GM12878 (cell line): ENCODE data around the gene PIGU. TPM values are rescaled to one million over a fixed set of nuclear protein-coding genes. Genes with fewer than 3 reads are reported as not detected.
A peak's percentile ranks its signal among the peaks of the same experiment; 100 is the strongest.

Experiments used
- ATAC-seq: fragments of 200-7000 bp; cut with Tn5 transposase; 3 replicates; pipeline ENCODE4 v1.9.1; 2020; ENCODE audit warnings: mild to moderate bottlenecking, moderate library complexity
- BruUV-seq: library from RNA; stranded (reverse); fragments of 400-500 nt; replicated peaks from 2 replicates; lab custom pipeline; 2021; lab: Mats Ljungman, UMichigan
- CTCF ChIA-PET: fragments of 300-600 bp; sonication (Branson Sonifier 250); formaldehyde crosslinking; extraction: SDS; loops from one replicate; lab custom pipeline; 2021; ENCODE audit warnings: inconsistent platforms; lab: Yijun Ruan, JAX
- POLR2A ChIA-PET: fragments of 350-600 bp; formaldehyde crosslinking; extraction: SDS; loops from one replicate; lab custom pipeline; 2021; ENCODE audit warnings: inconsistent platforms; lab: Charles Lee
- RAD21 ChIA-PET: fragments of 300-600 bp; sonication (Branson Sonifier 250); formaldehyde crosslinking; loops from one replicate; lab custom pipeline; 2023; ENCODE audit warnings: antibody characterized with exemption; ENCODE audit not compliant: unreplicated experiment; lab: Charles Lee
- SMC1A ChIA-PET: fragments of 300-600 bp; sonication (Branson Sonifier 250); formaldehyde crosslinking; loops from one replicate; lab custom pipeline; 2023; ENCODE audit not compliant: unreplicated experiment, uncharacterized antibody; lab: Charles Lee
- DNase-seq: peaks from one replicate; pipeline ENCODE4 v3.0.0-alpha.2; 2011; ENCODE audit warnings: low read depth, low spot score
- FAIRE-seq: peaks from 3 replicates; lab custom pipeline; 2011; peaks lifted over from hg19 to GRCh38; lab: Jason Lieb, UNC
- H2AFZ ChIP-seq: 2 replicates; pipeline ENCODE4 v1.6.0; 2011; ENCODE audit warnings: low read depth, low read length, control low read depth; ENCODE audit not compliant: control insufficient read depth
- H3K27ac ChIP-seq: 2 replicates; pipeline ENCODE4 v1.5.1; 2011; ENCODE audit warnings: control low read depth; ENCODE audit not compliant: control insufficient read depth, insufficient read depth
- H3K27me3 ChIP-seq, 2 experiments: replicated peaks in 1 of 2; 2 replicates each; pipeline versions ENCODE4 v1.6.0 to v1.6.1; 2011; ENCODE audit warnings: low read length in 1 of 2; ENCODE audit not compliant: control insufficient read depth in 2 of 2, insufficient read depth in 2 of 2
- H3K36me3 ChIP-seq, 2 experiments: 2 replicates each; pipeline ENCODE4 v1.5.1; 2011; ENCODE audit warnings: low read length in 1 of 2; ENCODE audit not compliant: control insufficient read depth in 2 of 2, insufficient read depth in 2 of 2
- H3K4me1 ChIP-seq: 2 replicates; pipeline ENCODE4 v1.6.1; 2011; ENCODE audit warnings: mild to moderate bottlenecking, low read length, moderate library complexity, mixed read lengths; ENCODE audit not compliant: control insufficient read depth, insufficient read depth
- H3K4me2 ChIP-seq: 2 replicates; pipeline ENCODE4 v1.6.0; 2011; ENCODE audit warnings: control low read depth; ENCODE audit not compliant: control insufficient read depth, insufficient read depth
- H3K4me3 ChIP-seq: fragments of 200-600 bp; sonication (generic); 2 replicates; pipeline ENCODE4 v1.5.1; 2016
- H3K79me2 ChIP-seq: 2 replicates; pipeline ENCODE4 v1.6.0; 2011; ENCODE audit warnings: low read length; ENCODE audit not compliant: control insufficient read depth, insufficient read depth
- H3K9ac ChIP-seq: 2 replicates; pipeline ENCODE4 v1.8.0; 2011; ENCODE audit warnings: low read length, control low read depth, mixed read lengths; ENCODE audit not compliant: control insufficient read depth, insufficient read depth
- H3K9me3 ChIP-seq: replicated peaks from 3 replicates; pipeline ENCODE4 v1.5.1; 2011; ENCODE audit warnings: mild to moderate bottlenecking, low read length; ENCODE audit not compliant: control insufficient read depth, insufficient read depth
- H4K20me1 ChIP-seq: 2 replicates; pipeline ENCODE4 v1.6.0; 2011; ENCODE audit not compliant: control insufficient read depth, insufficient read depth
- NR2F1 ChIP-seq: fragments of 450-650 bp; conservative IDR thresholded peaks from 2 replicates; pipeline ENCODE4 v1.6.1; 2017; ENCODE audit warnings: mild to moderate bottlenecking
- SREBF2 ChIP-seq: IDR thresholded peaks from 2 replicates; pipeline ENCODE4 v1.6.1; 2012; ENCODE audit warnings: mild to moderate bottlenecking, low read length
- WGBS: methylation state at CpG from one replicate; pipeline ENCODE4 v1.1.6; 2016; ENCODE audit warnings: low lambda C conversion rate; ENCODE audit not compliant: insufficient replicate concordance, insufficient coverage; ENCODE audit errors: missing lambda C conversion rate; 5-methylcytosine and 5-hydroxymethylcytosine counted together
- in situ Hi-C: fragments of 300-500 bp; cut with MboI; formaldehyde crosslinking; loops from 9 replicates; pipeline ENCODE4 v1.14.3; 2018; ENCODE audit warnings: mixed read lengths
- intact Hi-C: fragments of 100-400 bp; cut with micrococcal nuclease; formaldehyde crosslinking; loops from one replicate; pipeline ENCODE4 v1.14.2; 2022; ENCODE audit not compliant: unreplicated experiment
- polyA plus RNA-seq, 11 experiments: library from polyadenylated mRNA; depleted of rRNA in 4 of 11; unstranded in 6 of 11; stranded (reverse) in 5 of 11; fragments of >200 nt; fragmentation: Nextera tagmentation in 4 of 11; fragmentation: Illumina TruSeq in 1 of 11; extraction: Ambion mirVana in 4 of 11; extraction: Trizol in 1 of 11; gene quantifications; 1 replicate in 1 of 11; 2 replicates in 10 of 11; pipeline versions ENCODE4 v1.2.1 to v1.2.3, GENCODE V29; 2011 to 2016; ENCODE audit warnings: inconsistent platforms in 2 of 11, missing spikeins in 2 of 11, low read depth in 1 of 11
- total RNA-seq, 4 experiments: library from RNA; depleted of rRNA in 3 of 4; stranded (reverse); fragments of >200 nt in 3 of 4; fragmentation: Illumina TruSeq in 1 of 4; extraction: Trizol in 1 of 4; gene quantifications; 2 replicates each; pipeline versions ENCODE4 v1.2.1 to v1.2.3, GENCODE V29; 2013 to 2021
- TF ChIP-seq, protein P1 (sequence below): fragments of 450-650 bp; IDR thresholded peaks from 2 replicates; pipeline ENCODE4 v1.6.1; 2017; ENCODE audit warnings: mild to moderate bottlenecking, moderate library complexity

Gene PIGU
- total and polyA plus RNA-seq, 10 of the 15 experiments (the other 5 are each of a cell fraction or from before 2014, with no cell fraction given), result 4.1 to 88.2 (median 25.0) TPM

DNA sequence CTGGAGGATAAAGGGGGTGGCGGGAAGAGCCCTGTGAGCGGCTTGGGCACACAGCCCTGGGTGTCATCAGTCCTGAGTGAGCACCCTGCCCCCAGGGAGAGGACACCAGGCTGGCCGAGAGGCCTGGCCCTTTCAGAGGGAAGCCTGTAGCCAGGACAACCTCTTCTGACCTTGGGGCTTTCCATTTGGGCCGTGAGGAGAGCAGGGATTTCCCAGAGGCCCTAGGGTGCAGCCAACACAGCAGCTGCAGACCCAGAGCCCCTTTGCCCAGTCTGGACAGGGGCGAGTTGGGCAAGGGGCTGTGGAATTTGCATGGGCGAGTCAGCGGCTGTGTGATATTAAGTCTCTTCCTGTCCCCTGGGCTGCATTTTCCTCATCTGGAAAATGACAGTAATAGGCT, 112.1 kb downstream of the PIGU start:
- intact Hi-C loops (no loop called here), in situ Hi-C loops (no loop called here)
- no peak overlapping the region for H3K27ac ChIP-seq
- no peaks in the 10 kb centered on the region for H3K27me3 ChIP-seq
- H3K4me3 ChIP-seq, result no peak overlapping the region
- no peak for FAIRE-seq
- POLR2A ChIA-PET, result no interaction called here
- no peak for DNase-seq
- WGBS, result 58% methylated on average over 7 of the region's 7 CpGs
- H3K9me3 ChIP-seq, result no peaks in the 10 kb centered on the region
- TF ChIP-seq NR2F1 (peak; percentile 67), SREBF2 (no peak)
- TF ChIP-seq, protein P1, sequence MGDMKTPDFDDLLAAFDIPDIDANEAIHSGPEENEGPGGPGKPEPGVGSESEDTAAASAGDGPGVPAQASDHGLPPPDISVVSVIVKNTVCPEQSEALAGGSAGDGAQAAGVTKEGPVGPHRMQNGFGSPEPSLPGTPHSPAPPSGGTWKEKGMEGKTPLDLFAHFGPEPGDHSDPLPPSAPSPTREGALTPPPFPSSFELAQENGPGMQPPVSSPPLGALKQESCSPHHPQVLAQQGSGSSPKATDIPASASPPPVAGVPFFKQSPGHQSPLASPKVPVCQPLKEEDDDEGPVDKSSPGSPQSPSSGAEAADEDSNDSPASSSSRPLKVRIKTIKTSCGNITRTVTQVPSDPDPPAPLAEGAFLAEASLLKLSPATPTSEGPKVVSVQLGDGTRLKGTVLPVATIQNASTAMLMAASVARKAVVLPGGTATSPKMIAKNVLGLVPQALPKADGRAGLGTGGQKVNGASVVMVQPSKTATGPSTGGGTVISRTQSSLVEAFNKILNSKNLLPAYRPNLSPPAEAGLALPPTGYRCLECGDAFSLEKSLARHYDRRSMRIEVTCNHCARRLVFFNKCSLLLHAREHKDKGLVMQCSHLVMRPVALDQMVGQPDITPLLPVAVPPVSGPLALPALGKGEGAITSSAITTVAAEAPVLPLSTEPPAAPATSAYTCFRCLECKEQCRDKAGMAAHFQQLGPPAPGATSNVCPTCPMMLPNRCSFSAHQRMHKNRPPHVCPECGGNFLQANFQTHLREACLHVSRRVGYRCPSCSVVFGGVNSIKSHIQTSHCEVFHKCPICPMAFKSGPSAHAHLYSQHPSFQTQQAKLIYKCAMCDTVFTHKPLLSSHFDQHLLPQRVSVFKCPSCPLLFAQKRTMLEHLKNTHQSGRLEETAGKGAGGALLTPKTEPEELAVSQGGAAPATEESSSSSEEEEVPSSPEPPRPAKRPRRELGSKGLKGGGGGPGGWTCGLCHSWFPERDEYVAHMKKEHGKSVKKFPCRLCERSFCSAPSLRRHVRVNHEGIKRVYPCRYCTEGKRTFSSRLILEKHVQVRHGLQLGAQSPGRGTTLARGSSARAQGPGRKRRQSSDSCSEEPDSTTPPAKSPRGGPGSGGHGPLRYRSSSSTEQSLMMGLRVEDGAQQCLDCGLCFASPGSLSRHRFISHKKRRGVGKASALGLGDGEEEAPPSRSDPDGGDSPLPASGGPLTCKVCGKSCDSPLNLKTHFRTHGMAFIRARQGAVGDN, result peak; percentile 58; the same call in 1 of the 2 replicates
- TF ChIP-seq, all 136 proteins: peak for 2
- ATAC-seq, result peak; percentile 78
- Histone ChIP-seq H2AFZ (no peak overlapping the region), H4K20me1 (no peaks in the 10 kb centered on the region), H3K79me2 (no peaks in the 10 kb centered on the region), H3K4me1 (no peaks in the 10 kb centered on the region), H3K4me2 (no peak overlapping the region), H3K9ac (no peak overlapping the region), H3K36me3 (peaks cover 0 to 2% of the 10 kb centered on the region in 2 experiments; a peak in 2 of 4 replicates)
- ChIA-PET SMC1A (interaction anchor here (1.3 to 1.9 kb wide), 2 partner anchors 139 to 226 kb away, joined by 3 to 7 read pairs; partner anchors contain the start of gene TP53INP2), CTCF (interaction anchor here (0.6 to 4.0 kb wide), 7 partner anchors 27 to 308 kb away, joined by 3 to 29 read pairs (median 3); no protein-coding TSS in a partner anchor), RAD21 (no interaction called here)
- BruUV-seq, result no TSS peak
